Measurements from ENCODE around the gene GLYR1.
A peak's percentile ranks its signal among the peaks of the same experiment; 100 is the strongest.
"Not testable (repeated sequence)": the region's sequence is repeated elsewhere in the genome, so short reads cannot be mapped to it uniquely, and the experiment has no call there.

GLYR1 gene

GRCh38 chr16:4787627-4788482, 59.2 kb downstream of the GLYR1 start, which contains the start of gene SEPTIN12:
TSS of gene SEPTIN12 (minus strand) at chr16:4788345. CDS start at chr16:4787645, 700 bp downstream.
- DNase-seq (ENCODE audit: low read depth) = no peak

DNA sequence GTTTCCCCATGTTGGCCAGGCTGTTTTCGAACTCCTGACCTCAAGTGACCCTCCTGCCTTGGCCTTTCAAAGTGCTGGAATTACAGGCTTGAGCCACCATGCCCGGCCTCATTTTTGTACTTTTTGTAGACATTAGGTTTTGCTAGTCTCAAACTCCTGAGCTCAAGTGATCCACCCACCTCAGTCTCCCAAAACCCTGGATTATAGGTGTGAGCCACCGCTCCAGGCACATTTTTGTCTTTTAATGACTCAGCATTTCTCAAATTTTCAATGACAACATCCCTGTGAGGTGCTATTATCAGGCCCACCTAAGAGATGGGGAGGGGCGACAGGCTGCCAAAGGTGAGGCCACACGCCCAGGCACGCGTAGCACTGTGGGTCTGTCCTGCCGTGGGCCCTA, 60.0 kb downstream of the GLYR1 start:
- DNase-seq (ENCODE audit: low read depth) = no peak

DNA sequence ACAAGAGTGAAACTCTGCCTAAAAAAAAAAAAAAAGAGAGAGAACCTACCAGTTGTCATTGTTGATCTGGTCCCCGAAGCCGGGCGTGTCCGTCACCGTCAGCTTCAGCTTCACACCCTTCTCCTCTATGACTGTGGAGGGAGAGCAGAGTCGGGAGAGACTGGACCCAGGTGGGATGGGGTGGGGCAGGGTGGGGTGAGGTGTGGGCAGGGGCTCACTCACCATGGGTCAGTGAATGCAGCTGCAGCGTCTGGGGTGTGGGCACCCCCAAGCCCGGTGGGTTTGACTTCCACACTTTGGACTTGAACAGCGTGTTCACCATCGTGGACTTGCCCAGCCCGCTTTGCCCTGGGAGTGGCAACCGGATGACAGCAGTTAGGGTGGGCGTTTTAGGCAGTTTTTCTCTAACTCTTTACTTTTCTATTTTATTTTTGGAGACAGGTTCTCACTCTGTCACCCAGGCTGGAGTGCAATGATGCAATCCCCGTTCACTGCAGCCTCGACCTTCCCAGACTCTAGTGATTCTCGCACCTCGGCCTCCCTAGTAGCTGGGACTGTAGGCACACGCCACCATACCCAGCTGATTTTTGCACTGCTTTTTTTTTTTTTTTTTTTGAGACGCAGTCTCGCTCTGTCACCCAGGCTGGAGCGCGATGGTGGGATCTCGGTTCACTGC, 61.2 kb downstream of the GLYR1 start:
- DNase-seq (ENCODE audit: low read depth) = no peak

DNA sequence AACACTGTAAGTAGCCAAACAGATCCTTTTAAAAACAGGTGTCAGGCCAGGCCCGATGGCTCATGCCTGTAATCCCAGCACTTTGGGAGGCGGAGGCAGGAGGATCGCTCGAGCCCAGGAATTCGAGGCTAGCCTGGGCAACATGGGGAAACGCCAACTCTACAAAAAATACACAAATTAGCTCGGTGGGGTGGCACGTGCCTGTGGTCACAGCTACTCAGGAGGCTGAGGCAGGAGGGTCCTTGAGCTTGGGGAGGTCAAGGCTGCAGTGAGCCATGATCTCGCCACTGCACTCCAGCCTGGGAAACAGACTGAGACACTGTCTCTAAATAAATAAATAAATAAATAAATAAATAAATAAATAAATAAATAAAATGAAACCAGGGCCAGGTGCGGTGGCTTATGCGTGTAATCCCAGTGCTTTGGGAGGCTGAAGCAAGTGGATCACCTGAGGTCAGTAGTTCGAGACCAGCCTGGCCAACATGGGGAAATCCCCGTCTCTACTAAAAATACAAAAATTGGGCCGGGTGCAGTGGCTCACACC, 62.6 kb downstream of the GLYR1 start:
- not testable (repeated sequence) for DNase-seq (ENCODE audit: low read depth)

GRCh38 chr16:4783951-4784336, 63.1 kb downstream of the GLYR1 start:
- no peak for DNase-seq (ENCODE audit: low read depth)

GRCh38 chr16:4783251-4783950, 63.7 kb downstream of the GLYR1 start:
- no peak for DNase-seq (ENCODE audit: low read depth)

DNA sequence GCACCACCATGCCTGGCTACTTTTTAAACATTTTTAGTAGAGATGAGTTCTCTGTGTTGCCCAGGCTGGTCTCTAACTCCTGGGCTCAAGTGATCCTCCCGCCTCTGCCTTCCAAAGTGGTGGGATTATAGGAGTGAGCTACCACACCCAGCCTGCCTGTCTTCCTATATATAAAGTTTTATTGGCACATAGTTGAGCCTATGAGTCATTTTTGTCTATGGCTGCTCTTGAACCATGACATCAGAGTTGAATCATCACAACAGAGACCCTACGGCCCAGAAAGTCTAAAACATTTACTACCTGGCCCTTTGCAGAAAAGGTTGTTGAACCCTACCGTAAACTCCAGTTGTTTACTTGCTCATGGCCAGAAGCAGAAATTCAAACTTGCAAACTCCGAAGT, 66.9 kb downstream of the GLYR1 start:
- DNase-seq (ENCODE audit: low read depth) = no peak

DNA sequence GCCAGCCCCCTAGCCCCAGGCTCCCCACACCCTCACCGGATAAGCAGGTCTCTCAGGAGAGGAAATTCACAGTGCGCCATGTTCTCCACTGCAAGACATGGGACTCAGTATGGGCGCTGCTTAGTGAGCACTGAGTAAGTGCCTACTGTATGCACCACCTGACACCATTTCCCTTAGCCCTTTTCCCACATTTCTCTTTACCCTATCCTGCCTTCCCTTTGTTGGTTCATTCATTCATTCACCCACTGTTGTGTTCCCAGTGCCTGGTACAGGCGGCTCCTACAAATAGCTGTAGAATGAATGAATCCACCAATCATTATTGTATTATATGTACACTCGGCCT, 69.1 kb downstream of the GLYR1 start:
- DNase-seq (ENCODE audit: low read depth) = no peak

DNA sequence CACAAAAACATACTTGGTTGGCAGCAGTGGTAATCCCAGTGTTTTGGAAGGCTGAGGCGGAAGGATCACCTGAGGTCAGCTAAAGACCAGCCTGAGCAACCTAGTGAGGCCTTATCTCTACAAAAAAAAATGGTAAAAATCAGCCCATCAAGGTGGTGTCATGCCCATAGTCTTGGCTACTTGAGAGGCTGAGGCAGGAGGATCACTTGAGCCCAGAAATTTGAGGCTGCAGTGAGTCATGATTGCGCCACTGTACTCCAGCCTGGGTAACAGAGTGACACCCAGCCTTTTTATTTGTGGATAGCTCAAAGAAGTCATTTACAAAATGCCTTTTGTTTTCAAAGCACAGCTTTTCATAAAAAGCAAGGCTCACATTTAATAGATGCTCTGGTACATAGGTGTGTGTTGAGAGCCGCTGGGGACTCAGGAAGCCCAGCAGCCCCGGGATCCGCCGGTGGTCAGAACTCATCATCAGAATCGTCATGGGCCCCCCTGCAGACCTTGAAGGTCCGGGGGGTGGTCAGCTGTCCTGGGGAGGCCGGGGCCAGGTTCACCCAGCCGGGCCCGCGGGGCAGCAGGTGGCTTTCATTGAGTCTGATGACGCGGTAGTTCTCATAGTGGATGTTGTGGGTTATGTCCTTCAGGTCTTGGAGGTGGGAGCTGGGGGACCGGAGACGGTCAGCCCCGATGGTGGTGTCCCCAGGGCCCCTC, 69.6 kb downstream of the GLYR1 start:
- DNase-seq (ENCODE audit: low read depth) = no peak

GRCh38 chr16:4776141-4776705, 70.9 kb downstream of the GLYR1 start:
- DNase-seq (ENCODE audit: low read depth) = no peak

GRCh38 chr16:4775005-4775404, 72.1 kb downstream of the GLYR1 start:
- no peak for DNase-seq (ENCODE audit: low read depth)

GRCh38 chr16:4772351-4772750, 74.7 kb downstream of the GLYR1 start:
- DNase-seq (ENCODE audit: low read depth) = no peak

DNA sequence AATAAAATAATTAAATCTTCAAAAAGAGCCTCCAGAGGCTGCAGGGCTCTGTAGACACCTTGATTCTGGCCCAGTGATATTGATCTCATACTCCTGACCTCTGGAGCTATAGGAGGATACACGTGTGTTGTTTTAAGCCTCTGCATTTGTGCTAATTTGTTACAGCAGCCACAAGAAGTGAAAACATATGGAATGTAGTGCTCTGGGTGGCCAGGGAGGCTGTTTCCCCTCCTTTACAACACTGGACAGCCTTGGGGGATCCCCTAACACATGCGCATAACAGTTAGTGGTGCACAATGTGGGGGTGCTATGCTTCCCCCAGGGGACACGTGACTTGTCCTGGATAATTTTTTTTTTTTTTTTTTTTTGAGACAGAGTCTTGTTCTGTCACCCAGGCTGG, 75.4 kb downstream of the GLYR1 start:
- DNase-seq (ENCODE audit: low read depth) = no peak

GRCh38 chr16:4769306-4769638, 77.8 kb downstream of the GLYR1 start:
- no peak for DNase-seq (ENCODE audit: low read depth)

GRCh38 chr16:4768549-4769305, 78.4 kb downstream of the GLYR1 start:
- DNase-seq (ENCODE audit: low read depth) = peak; percentile 67

GRCh38 chr16:4767872-4768548, 79.1 kb downstream of the GLYR1 start:
- DNase-seq (ENCODE audit: low read depth) = no peak

DNA sequence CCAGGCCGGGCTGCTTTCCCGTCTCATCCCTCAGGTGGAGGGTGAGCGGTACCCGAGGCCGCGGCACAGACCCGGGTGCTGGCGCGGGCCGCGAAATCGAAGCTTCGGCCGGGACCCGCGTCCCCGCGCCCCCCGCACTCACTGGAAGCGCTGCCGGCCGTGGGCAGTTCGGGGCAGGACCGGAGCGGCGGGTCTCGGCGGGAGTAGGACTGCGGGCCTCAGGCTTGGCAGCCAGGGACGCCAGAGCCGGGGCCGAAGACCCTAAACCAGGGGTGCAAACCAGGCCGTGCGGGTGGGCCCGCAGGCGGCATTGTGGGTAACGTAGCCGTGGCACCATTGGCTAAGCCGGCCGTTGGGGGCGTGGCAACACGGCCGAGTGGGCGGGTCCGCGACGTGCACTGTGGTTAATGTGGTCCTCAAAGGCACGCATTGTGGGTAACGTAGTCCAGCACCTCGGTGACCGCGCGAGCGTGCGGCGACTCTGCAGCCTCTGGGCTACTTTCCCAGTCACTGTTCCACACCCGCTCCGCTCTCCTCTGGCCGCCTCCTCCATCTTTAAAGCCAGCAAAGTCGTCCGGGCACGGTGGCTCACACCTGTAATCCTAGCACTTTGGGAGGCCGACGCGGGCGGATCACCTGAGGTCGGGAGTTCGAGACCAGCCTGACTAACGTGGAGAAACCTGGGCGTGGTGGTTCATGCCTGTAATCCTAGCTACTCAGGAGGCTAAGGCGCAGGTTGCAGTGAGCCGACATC, 80.0 kb downstream of the GLYR1 start, which contains the start of gene ZNF500:
Gene ZNF500 (minus strand): TSS at position 288 of the 754 bp plus-strand sequence. CDS start 1,184 bp downstream, outside the sequence.
- DNase-seq (ENCODE audit: low read depth) = peak; percentile 99

- DNase-seq (ENCODE audit: low read depth) = no peak
Observed at GRCh38 chr16:4765511-4766474, 81.3 kb downstream of the GLYR1 start.

Measured in stimulated activated CD8-positive, alpha-beta memory T cell treated with anti-CD3 and anti-CD28 coated beads, Interleukin-15, amount 100 ng/mL, for 24 hours (primary cell).